ENCODE results near the gene SYT3. TPM values are rescaled to one million over a fixed set of nuclear protein-coding genes. Genes with fewer than 3 reads are reported as not detected.
"Not testable (repeated sequence)": the region's sequence is repeated elsewhere in the genome, so short reads cannot be mapped to it uniquely, and the experiment has no call there.

Gene SYT3
- total RNA-seq, 1 experiment from 2014 or later: not detected

DNA sequence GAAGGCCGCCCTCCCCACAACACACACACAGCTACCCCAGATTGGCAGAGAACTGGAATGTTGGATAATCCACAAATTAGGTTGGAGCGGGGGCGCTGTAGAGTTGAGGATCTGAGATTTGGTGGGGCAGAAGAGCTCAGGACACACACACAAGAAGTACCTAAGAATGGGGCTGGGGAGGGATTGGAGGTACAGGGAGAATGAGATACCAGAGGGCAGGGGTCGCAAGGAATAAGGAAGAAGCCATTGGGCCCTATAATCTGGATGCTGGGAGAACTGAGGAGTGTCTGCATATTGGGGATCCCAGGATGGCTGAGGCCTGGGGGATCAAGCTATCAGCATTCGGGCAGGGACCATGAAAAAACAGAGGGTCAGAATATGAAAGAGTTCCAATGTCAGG is 11.5 kb downstream of the SYT3 start:
- H3K27ac Mint-ChIP-seq (ENCODE audit: unreplicated experiment): no peak overlapping the region
- no peak for DNase-seq
- H3K4me3 Mint-ChIP-seq (ENCODE audit: low read depth, unreplicated experiment): no peak overlapping the region
- no peaks in the 10 kb centered on the region for H3K9me3 Mint-ChIP-seq (ENCODE audit: low read depth, unreplicated experiment)
- no peaks in the 10 kb centered on the region for H3K4me1 Mint-ChIP-seq (ENCODE audit: low read depth, unreplicated experiment)
- intact Hi-C loops (cut with micrococcal nuclease; ENCODE audit: unreplicated experiment): no loop called here
- CTCF ChIA-PET: interaction anchor here (0.7 kb wide), 1 partner anchor 44 kb away, joined by 5 read pairs; no protein-coding TSS in a partner anchor
- BruUV-seq (replicated peaks): no TSS peak
- TF ChIP-seq CTCF (IDR thresholded peaks at IDR 0.05; ENCODE audit: unreplicated experiment): no peak
- peaks cover 53% of the 10 kb centered on the region for H3K27me3 Mint-ChIP-seq (ENCODE audit: unreplicated experiment)
- peaks cover 4% of the 10 kb centered on the region for H3K36me3 Mint-ChIP-seq (ENCODE audit: insufficient read depth, unreplicated experiment)

GRCh38 chr19:50626795-50627194 is 12.9 kb downstream of the SYT3 start:
- no peak for DNase-seq
- BruUV-seq (replicated peaks): no TSS peak
- peaks cover 1% of the 10 kb centered on the region for H3K36me3 Mint-ChIP-seq (ENCODE audit: insufficient read depth, unreplicated experiment)
- intact Hi-C loops (cut with micrococcal nuclease; ENCODE audit: unreplicated experiment): no loop called here
- peaks cover 53% of the 10 kb centered on the region for H3K27me3 Mint-ChIP-seq (ENCODE audit: unreplicated experiment)
- no peak overlapping the region for H3K27ac Mint-ChIP-seq (ENCODE audit: unreplicated experiment)
- no peaks in the 10 kb centered on the region for H3K9me3 Mint-ChIP-seq (ENCODE audit: low read depth, unreplicated experiment)
- no peak overlapping the region for H3K4me3 Mint-ChIP-seq (ENCODE audit: low read depth, unreplicated experiment)
- TF ChIP-seq CTCF (IDR thresholded peaks at IDR 0.05; ENCODE audit: unreplicated experiment): no peak
- H3K4me1 Mint-ChIP-seq (ENCODE audit: low read depth, unreplicated experiment): no peaks in the 10 kb centered on the region
- CTCF ChIA-PET: no interaction called here

- Mint-ChIP-seq H3K27ac (ENCODE audit: unreplicated experiment) (no peak overlapping the region), H3K36me3 (ENCODE audit: insufficient read depth, unreplicated experiment) (no peaks in the 10 kb centered on the region), H3K27me3 (ENCODE audit: unreplicated experiment) (peaks cover 51% of the 10 kb centered on the region), H3K4me3 (ENCODE audit: low read depth, unreplicated experiment) (no peak overlapping the region), H3K9me3 (ENCODE audit: low read depth, unreplicated experiment) (no peaks in the 10 kb centered on the region), H3K4me1 (ENCODE audit: low read depth, unreplicated experiment) (no peaks in the 10 kb centered on the region)
- DNase-seq: no peak
- BruUV-seq (replicated peaks): no TSS peak
- CTCF ChIA-PET: no interaction called here
- no peak for TF ChIP-seq CTCF (IDR thresholded peaks at IDR 0.05; ENCODE audit: unreplicated experiment)
- intact Hi-C loops (cut with micrococcal nuclease; ENCODE audit: unreplicated experiment): no loop called here
These were observed 13.7 kb downstream of the SYT3 start for GRCh38 chr19:50626011-50626410.

DNA sequence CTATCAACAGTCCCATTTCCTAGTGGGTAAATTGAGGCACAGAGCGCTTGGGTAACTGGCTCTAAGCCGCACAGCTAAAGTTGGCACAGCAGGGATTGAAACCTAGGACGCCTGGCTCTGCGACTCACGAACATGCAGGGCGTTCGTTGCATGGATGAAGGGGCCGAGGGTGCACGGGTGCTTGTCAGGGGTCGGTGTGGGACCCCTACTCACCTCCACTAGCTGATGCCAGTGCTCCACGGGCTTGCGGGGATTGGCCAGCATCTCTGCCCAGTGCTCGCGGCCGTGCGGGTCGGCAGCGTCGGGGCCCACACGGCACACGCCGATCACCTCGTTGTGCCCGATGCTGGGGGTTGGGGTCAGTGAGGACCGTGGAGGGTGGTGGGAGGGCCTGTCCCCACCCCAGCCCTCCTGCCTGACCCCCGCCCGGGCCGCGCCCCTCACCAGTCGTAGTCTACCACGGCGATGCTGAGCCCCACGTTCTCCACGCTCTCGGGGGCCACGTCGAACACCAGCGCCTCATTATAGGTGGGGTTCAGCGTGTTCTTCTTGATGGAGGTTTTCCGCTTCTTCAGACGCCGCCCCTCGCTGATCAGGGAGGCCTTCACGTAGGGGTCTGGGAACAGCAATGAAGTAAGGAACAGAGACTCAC is 14.6 kb downstream of the SYT3 start:
- BruUV-seq (replicated peaks): no TSS peak
- Mint-ChIP-seq H3K27ac (ENCODE audit: unreplicated experiment) (no peak overlapping the region), H3K4me1 (ENCODE audit: low read depth, unreplicated experiment) (no peaks in the 10 kb centered on the region), H3K27me3 (ENCODE audit: unreplicated experiment) (peaks cover 50% of the 10 kb centered on the region), H3K4me3 (ENCODE audit: low read depth, unreplicated experiment) (no peak overlapping the region), H3K36me3 (ENCODE audit: insufficient read depth, unreplicated experiment) (no peaks in the 10 kb centered on the region), H3K9me3 (ENCODE audit: low read depth, unreplicated experiment) (no peaks in the 10 kb centered on the region)
- intact Hi-C loops (cut with micrococcal nuclease; ENCODE audit: unreplicated experiment): no loop called here
- no peak for TF ChIP-seq CTCF (IDR thresholded peaks at IDR 0.05; ENCODE audit: unreplicated experiment)
- CTCF ChIA-PET: no interaction called here
- DNase-seq: no peak

GRCh38 chr19:50620394-50620906 is 19.2 kb downstream of the SYT3 start:
- H3K9me3 Mint-ChIP-seq (ENCODE audit: low read depth, unreplicated experiment); H3K27ac Mint-ChIP-seq (ENCODE audit: unreplicated experiment); BruUV-seq (replicated peaks); intact Hi-C loops (cut with micrococcal nuclease; ENCODE audit: unreplicated experiment); H3K4me3 Mint-ChIP-seq (ENCODE audit: low read depth, unreplicated experiment); DNase-seq; H3K4me1 Mint-ChIP-seq (ENCODE audit: low read depth, unreplicated experiment); H3K36me3 Mint-ChIP-seq (ENCODE audit: insufficient read depth, unreplicated experiment); CTCF ChIA-PET: not testable (repeated sequence)
- peaks cover 27% of the 10 kb centered on the region for H3K27me3 Mint-ChIP-seq (ENCODE audit: unreplicated experiment)

GRCh38 chr19:50619184-50619583 is 20.5 kb downstream of the SYT3 start:
- H3K4me1 Mint-ChIP-seq (ENCODE audit: low read depth, unreplicated experiment); DNase-seq; intact Hi-C loops (cut with micrococcal nuclease; ENCODE audit: unreplicated experiment); CTCF ChIA-PET; H3K9me3 Mint-ChIP-seq (ENCODE audit: low read depth, unreplicated experiment); H3K36me3 Mint-ChIP-seq (ENCODE audit: insufficient read depth, unreplicated experiment); BruUV-seq (replicated peaks); H3K4me3 Mint-ChIP-seq (ENCODE audit: low read depth, unreplicated experiment); H3K27ac Mint-ChIP-seq (ENCODE audit: unreplicated experiment): not testable (repeated sequence)
- peaks cover 27% of the 10 kb centered on the region for H3K27me3 Mint-ChIP-seq (ENCODE audit: unreplicated experiment)

GRCh38 chr19:50618379-50618778 is 21.3 kb downstream of the SYT3 start:
- H3K9me3 Mint-ChIP-seq (ENCODE audit: low read depth, unreplicated experiment); H3K27ac Mint-ChIP-seq (ENCODE audit: unreplicated experiment); H3K4me1 Mint-ChIP-seq (ENCODE audit: low read depth, unreplicated experiment); intact Hi-C loops (cut with micrococcal nuclease; ENCODE audit: unreplicated experiment); H3K36me3 Mint-ChIP-seq (ENCODE audit: insufficient read depth, unreplicated experiment); DNase-seq; BruUV-seq (replicated peaks); H3K4me3 Mint-ChIP-seq (ENCODE audit: low read depth, unreplicated experiment); CTCF ChIA-PET: not testable (repeated sequence)
- peaks cover 27% of the 10 kb centered on the region for H3K27me3 Mint-ChIP-seq (ENCODE audit: unreplicated experiment)
